Measurements from ENCODE around the gene SFMBT2. TPM values are rescaled to one million over a fixed set of nuclear protein-coding genes. Genes with fewer than 3 reads are reported as not detected.
"Not testable (repeated sequence)": the region's sequence is repeated elsewhere in the genome, so short reads cannot be mapped to it uniquely, and the experiment has no call there.

The SFMBT2 gene
- polyA plus RNA-seq, 1 experiment: 0.06 TPM

DNA sequence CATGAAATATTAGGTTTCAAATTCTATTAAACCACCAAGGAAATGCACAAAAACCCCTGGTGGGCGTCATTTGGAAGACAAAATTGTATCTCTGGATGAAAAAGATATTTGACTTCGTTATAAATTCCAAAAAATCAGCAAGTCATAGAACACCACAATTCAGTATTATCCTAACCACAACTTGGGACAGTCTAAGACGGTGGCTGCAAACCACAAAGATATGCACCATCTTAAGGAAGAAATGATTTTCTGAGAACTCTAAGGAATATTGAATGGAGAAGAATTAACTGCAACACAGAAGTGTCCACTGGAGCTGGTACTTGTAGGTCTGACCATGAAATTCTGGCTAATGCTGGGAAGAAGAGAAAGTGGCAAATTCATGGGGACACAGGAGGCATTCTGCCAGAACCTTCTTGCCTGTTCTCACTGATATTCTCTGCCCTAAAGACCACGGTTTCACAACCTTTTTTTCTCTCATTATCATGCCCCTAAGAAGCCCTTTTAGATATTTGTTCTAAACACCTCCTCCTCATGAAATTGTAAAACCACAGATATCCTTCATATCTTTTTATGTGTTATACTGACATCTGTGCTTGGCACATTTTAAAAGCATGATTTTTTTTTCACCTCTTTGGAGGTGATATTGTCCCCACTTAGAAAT is 92.9 kb downstream of the SFMBT2 start:
- TF ChIP-seq, protein P1, sequence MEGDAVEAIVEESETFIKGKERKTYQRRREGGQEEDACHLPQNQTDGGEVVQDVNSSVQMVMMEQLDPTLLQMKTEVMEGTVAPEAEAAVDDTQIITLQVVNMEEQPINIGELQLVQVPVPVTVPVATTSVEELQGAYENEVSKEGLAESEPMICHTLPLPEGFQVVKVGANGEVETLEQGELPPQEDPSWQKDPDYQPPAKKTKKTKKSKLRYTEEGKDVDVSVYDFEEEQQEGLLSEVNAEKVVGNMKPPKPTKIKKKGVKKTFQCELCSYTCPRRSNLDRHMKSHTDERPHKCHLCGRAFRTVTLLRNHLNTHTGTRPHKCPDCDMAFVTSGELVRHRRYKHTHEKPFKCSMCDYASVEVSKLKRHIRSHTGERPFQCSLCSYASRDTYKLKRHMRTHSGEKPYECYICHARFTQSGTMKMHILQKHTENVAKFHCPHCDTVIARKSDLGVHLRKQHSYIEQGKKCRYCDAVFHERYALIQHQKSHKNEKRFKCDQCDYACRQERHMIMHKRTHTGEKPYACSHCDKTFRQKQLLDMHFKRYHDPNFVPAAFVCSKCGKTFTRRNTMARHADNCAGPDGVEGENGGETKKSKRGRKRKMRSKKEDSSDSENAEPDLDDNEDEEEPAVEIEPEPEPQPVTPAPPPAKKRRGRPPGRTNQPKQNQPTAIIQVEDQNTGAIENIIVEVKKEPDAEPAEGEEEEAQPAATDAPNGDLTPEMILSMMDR (IDR thresholded peaks at IDR 0.05; ENCODE audit: insufficient read depth, low read depth, low read length): no peak
- H3K27me3 ChIP-seq (ENCODE audit: control insufficient read depth, insufficient read depth, low read length): no peaks in the 10 kb centered on the region
- CTCF ChIA-PET: no interaction called here
- H3K36me3 ChIP-seq (ENCODE audit: control insufficient read depth, insufficient read depth, low read length): no peaks in the 10 kb centered on the region
- POLR2A ChIA-PET: no interaction called here
- H3K4me3 ChIP-seq (ENCODE audit: low read depth, low read length): no peak overlapping the region
- DNase-seq (ENCODE audit: low read depth): no peak

DNA sequence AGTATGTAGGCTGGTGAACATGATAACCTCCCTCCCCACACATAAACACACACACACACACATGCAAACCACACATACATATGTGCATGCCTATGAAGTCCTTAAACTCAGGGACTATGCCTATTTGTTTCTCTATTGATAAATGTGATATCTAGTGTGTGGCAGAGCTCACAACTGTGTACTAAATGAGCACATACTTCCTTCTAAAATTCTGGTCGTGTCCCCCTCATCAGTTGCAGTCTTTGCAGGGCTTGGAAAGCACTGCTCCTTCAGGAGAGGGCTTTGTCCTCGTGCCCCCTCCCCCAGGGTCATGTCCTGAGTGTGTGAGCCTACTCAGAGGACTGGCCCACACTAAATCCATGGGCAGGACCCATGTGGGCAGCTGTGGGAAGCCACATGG is 94.0 kb downstream of the SFMBT2 start:
- no peaks in the 10 kb centered on the region for H3K27me3 ChIP-seq (ENCODE audit: control insufficient read depth, insufficient read depth, low read length)
- POLR2A ChIA-PET: no interaction called here
- H3K4me3 ChIP-seq (ENCODE audit: low read depth, low read length): no peak overlapping the region
- CTCF ChIA-PET: no interaction called here
- no peaks in the 10 kb centered on the region for H3K36me3 ChIP-seq (ENCODE audit: control insufficient read depth, insufficient read depth, low read length)
- TF ChIP-seq, protein P1 (IDR thresholded peaks at IDR 0.05; ENCODE audit: insufficient read depth, low read depth, low read length): no peak
- DNase-seq (ENCODE audit: low read depth): no peak

DNA sequence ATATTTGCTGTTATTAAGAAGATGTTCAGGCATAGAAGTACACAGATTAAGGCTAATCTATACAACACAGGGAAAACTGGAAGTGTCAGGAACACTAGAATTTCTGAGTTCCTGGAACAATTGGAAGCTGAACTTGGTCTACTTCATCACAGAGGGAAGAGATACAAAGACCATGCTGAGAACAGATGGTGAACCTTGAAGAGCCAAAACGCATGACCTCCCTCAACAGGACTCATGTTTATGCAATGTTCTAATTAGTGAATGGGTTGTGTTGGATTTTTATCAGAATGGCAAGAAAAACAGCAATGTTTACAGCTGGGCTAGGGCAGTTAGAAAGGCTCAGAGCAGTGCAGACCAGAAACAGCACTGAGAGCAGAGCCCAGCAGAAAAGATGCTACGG is 94.9 kb downstream of the SFMBT2 start:
- CTCF ChIA-PET: no interaction called here
- TF ChIP-seq, protein P1 (IDR thresholded peaks at IDR 0.05; ENCODE audit: insufficient read depth, low read depth, low read length): no peak
- no peaks in the 10 kb centered on the region for H3K36me3 ChIP-seq (ENCODE audit: control insufficient read depth, insufficient read depth, low read length)
- H3K27me3 ChIP-seq (ENCODE audit: control insufficient read depth, insufficient read depth, low read length): no peaks in the 10 kb centered on the region
- POLR2A ChIA-PET: no interaction called here
- DNase-seq (ENCODE audit: low read depth): no peak
- H3K4me3 ChIP-seq (ENCODE audit: low read depth, low read length): no peak overlapping the region

DNA sequence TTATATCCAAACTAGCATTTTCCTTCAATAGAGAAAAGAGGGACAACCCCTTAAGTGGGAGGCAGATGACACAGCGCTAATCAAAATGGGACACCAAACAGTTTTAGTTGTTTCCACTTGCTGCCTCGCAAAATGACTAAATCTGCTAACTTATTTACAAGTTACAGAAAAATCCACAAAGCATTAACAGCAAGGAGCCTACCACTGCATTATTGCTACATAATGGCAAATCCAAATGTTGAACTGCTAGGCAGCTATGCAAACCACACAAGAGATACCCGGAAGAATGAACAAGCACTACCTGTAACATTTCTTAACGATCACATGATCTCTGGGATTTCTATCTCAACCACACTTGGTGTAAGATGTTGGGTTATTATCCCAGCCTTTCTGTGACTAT is 96.7 kb downstream of the SFMBT2 start:
- POLR2A ChIA-PET: no interaction called here

DNA sequence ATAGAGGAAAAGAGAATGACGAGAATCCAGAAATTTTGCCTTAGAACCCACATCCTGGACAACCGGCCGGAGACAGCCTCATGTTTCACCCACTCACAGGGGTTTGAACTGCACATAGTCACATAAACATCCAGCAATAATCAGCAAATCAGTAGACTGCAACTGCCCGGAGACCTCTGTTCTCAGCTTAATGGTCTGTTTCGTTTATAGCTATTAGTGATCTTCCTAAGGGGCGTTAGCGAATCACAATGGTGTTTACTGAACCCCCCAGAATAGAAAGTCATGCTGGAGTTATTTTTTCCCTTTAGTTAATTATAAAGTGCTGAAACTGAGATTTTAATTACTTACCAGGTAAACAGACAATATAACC is 98.4 kb downstream of the SFMBT2 start:
- Histone ChIP-seq H3K36me3 (ENCODE audit: control insufficient read depth, insufficient read depth, low read length) (no peaks in the 10 kb centered on the region), H3K27me3 (ENCODE audit: control insufficient read depth, insufficient read depth, low read length) (no peaks in the 10 kb centered on the region), H3K4me3 (ENCODE audit: low read depth, low read length) (no peak overlapping the region)
- DNase-seq (ENCODE audit: low read depth): no peak
- POLR2A ChIA-PET: no interaction called here
- TF ChIP-seq, protein P1 (IDR thresholded peaks at IDR 0.05; ENCODE audit: insufficient read depth, low read depth, low read length): no peak
- CTCF ChIA-PET: no interaction called here

More for the DNA sequence above, 96.7 kb downstream of the SFMBT2 start:
- no peaks in the 10 kb centered on the region for H3K36me3 ChIP-seq (ENCODE audit: control insufficient read depth, insufficient read depth, low read length)
- DNase-seq (ENCODE audit: low read depth): no peak
- TF ChIP-seq, protein P1 (IDR thresholded peaks at IDR 0.05; ENCODE audit: insufficient read depth, low read depth, low read length): no peak
- CTCF ChIA-PET: no interaction called here
- no peak overlapping the region for H3K4me3 ChIP-seq (ENCODE audit: low read depth, low read length)
- no peaks in the 10 kb centered on the region for H3K27me3 ChIP-seq (ENCODE audit: control insufficient read depth, insufficient read depth, low read length)

DNA sequence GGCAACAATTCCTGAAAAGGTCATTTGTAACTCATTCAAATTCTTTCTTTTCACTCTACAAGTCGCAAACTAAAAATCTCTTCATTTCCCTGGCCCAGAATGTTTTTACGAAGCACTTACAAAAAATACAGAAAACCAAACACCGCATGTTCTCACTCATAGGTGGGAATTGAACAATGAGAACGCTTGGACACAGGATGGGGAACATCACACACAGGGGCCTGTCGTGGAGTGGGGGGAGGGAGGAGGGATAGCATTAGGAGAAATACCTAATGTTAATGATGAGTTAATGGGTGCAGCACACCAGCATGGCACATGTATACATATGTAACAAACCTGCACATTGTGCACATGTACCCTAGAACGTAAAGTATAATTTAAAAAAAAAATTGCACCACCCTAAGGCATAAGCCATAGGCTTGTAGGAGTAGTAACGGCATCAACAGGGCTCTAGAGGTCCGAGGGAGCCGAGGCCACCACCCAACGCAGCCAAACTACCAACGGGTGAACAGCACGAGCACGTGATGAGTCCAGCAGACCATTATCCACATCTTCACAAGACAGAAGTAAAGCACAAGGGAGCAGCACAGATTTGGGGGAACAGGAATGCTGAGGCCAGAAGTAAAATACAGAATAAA is 98.9 kb downstream of the SFMBT2 start:
- POLR2A ChIA-PET; CTCF ChIA-PET; H3K27me3 ChIP-seq (ENCODE audit: control insufficient read depth, insufficient read depth, low read length); H3K36me3 ChIP-seq (ENCODE audit: control insufficient read depth, insufficient read depth, low read length); DNase-seq (ENCODE audit: low read depth); H3K4me3 ChIP-seq (ENCODE audit: low read depth, low read length): not testable (repeated sequence)
